WTC11 (cell line): Measurements from ENCODE around the gene WNT9B. TPM values are rescaled to one million over a fixed set of nuclear protein-coding genes. Genes with fewer than 3 reads are reported as not detected.
A peak's percentile ranks its signal among the peaks of the same experiment; 100 is the strongest.

Experiments
- ATAC-seq: fragments of 200-7000 bp; cut with Tn5 transposase; 2 replicates; pipeline ENCODE4 v1.10.0; 2021; ENCODE audit warnings: mild to moderate bottlenecking, moderate library complexity
- CTCF ChIA-PET: fragments of 300-600 bp; sonication (Branson Sonifier 250); formaldehyde crosslinking; loops from one replicate; lab custom pipeline; 2021; ENCODE audit warnings: antibody characterized with exemption; lab: Charles Lee
- POLR2A ChIA-PET: fragments of 350-600 bp; sonication (Branson Sonifier 250); formaldehyde crosslinking; loops from one replicate; lab custom pipeline; 2021; ENCODE audit warnings: antibody characterized with exemption; lab: Charles Lee
- DNase-seq: peaks from one replicate; pipeline ENCODE4 v3.0.0; 2021; ENCODE audit warnings: low spot score
- H3K27ac Mint-ChIP-seq: 2 replicates; pipeline ENCODE4 v1.8.0; 2021; ENCODE audit warnings: mixed read lengths
- H3K27me3 Mint-ChIP-seq: 2 replicates; pipeline ENCODE4 v1.8.0; 2021; ENCODE audit warnings: low read depth, mild to moderate bottlenecking, moderate library complexity, mixed read lengths
- H3K36me3 Mint-ChIP-seq: 2 replicates; pipeline ENCODE4 v1.8.0; 2021; ENCODE audit warnings: mixed read lengths
- H3K4me1 Mint-ChIP-seq: 2 replicates; pipeline ENCODE4 v1.8.0; 2022; ENCODE audit warnings: mixed read lengths
- H3K4me3 Mint-ChIP-seq: 2 replicates; pipeline ENCODE4 v1.8.0; 2021; ENCODE audit warnings: mild to moderate bottlenecking, moderate library complexity, mixed read lengths
- H3K9me3 Mint-ChIP-seq: 2 replicates; pipeline ENCODE4 v1.8.0; 2021; ENCODE audit warnings: mixed read lengths
- ATF1 ChIP-seq: sonication (generic); formaldehyde crosslinking; IDR thresholded peaks from 2 replicates; pipeline ENCODE4 v1.8.1; 2023; ENCODE audit warnings: mild to moderate bottlenecking, moderate library complexity, missing genetic modification reagents
- ATF2 ChIP-seq: sonication (generic); formaldehyde crosslinking; IDR thresholded peaks from 2 replicates; pipeline ENCODE4 v1.8.1; 2022; ENCODE audit warnings: low read depth, missing genetic modification reagents, borderline replicate concordance
- ATF3 ChIP-seq: sonication (generic); formaldehyde crosslinking; conservative IDR thresholded peaks from 2 replicates; pipeline ENCODE4 v1.8.1; 2022; ENCODE audit warnings: mild to moderate bottlenecking, missing genetic modification reagents
- CDX4 ChIP-seq: fragments of 250-450 bp; sonication (Bioruptor Pico); IDR thresholded peaks from 2 replicates; pipeline ENCODE4 v1.9.0; 2021; ENCODE audit warnings: moderate library complexity, mild to moderate bottlenecking, inconsistent platforms, borderline replicate concordance
- E2F5 ChIP-seq: sonication (generic); formaldehyde crosslinking; IDR thresholded peaks from 2 replicates; pipeline ENCODE4 v1.8.1; 2022; ENCODE audit warnings: mild to moderate bottlenecking, moderate library complexity, missing genetic modification reagents
- EMX1 ChIP-seq: fragments of 250-450 bp; sonication (Bioruptor Pico); IDR thresholded peaks from 2 replicates; pipeline ENCODE4 v1.8.0; 2021; ENCODE audit warnings: mild to moderate bottlenecking
- ERG ChIP-seq: fragments of 250-450 bp; sonication (Bioruptor Pico); IDR thresholded peaks from 2 replicates; pipeline ENCODE4 v1.8.0; 2021; ENCODE audit warnings: mild to moderate bottlenecking
- ESRRA ChIP-seq: sonication (generic); formaldehyde crosslinking; IDR thresholded peaks from 2 replicates; pipeline ENCODE4 v1.8.1; 2022; ENCODE audit warnings: mild to moderate bottlenecking, missing genetic modification reagents, borderline replicate concordance
- FOXK1 ChIP-seq: sonication (generic); formaldehyde crosslinking; IDR thresholded peaks from 2 replicates; pipeline ENCODE4 v1.8.0; 2022; ENCODE audit warnings: mild to moderate bottlenecking, moderate library complexity, missing genetic modification reagents
- FOXP1 ChIP-seq: sonication (generic); formaldehyde crosslinking; IDR thresholded peaks from 2 replicates; pipeline ENCODE4 v1.8.0; 2022; ENCODE audit warnings: missing genetic modification reagents, mild to moderate bottlenecking, moderate library complexity, borderline replicate concordance
- IRF2 ChIP-seq: sonication (generic); formaldehyde crosslinking; IDR thresholded peaks from 2 replicates; pipeline ENCODE4 v1.8.0; 2022; ENCODE audit warnings: low read depth, missing genetic modification reagents, borderline replicate concordance
- JAZF1 ChIP-seq: fragments of 250-450 bp; sonication (Bioruptor Pico); IDR thresholded peaks from 2 replicates; pipeline ENCODE4 v1.9.0; 2021; ENCODE audit warnings: moderate library complexity, mild to moderate bottlenecking, inconsistent platforms
- KAT7 ChIP-seq: sonication (generic); formaldehyde crosslinking; IDR thresholded peaks from 2 replicates; pipeline ENCODE4 v1.8.1; 2023; ENCODE audit warnings: missing genetic modification reagents, mild to moderate bottlenecking, borderline replicate concordance
- MAX ChIP-seq: sonication (generic); formaldehyde crosslinking; IDR thresholded peaks from 2 replicates; pipeline ENCODE4 v1.8.0; 2022; ENCODE audit warnings: mild to moderate bottlenecking, missing genetic modification reagents
- MLX ChIP-seq: sonication (generic); formaldehyde crosslinking; IDR thresholded peaks from 2 replicates; pipeline ENCODE4 v1.8.1; 2023; ENCODE audit warnings: mild to moderate bottlenecking, missing genetic modification reagents, moderate library complexity
- NFE2L1 ChIP-seq: sonication (generic); formaldehyde crosslinking; IDR thresholded peaks from 2 replicates; pipeline ENCODE4 v1.8.1; 2023; ENCODE audit warnings: missing genetic modification reagents
- NFYB ChIP-seq: sonication (generic); formaldehyde crosslinking; conservative IDR thresholded peaks from 2 replicates; pipeline ENCODE4 v1.8.0; 2022; ENCODE audit warnings: low read depth, missing genetic modification reagents
- NR1H2 ChIP-seq: sonication (generic); formaldehyde crosslinking; IDR thresholded peaks from 2 replicates; pipeline ENCODE4 v1.9.0; 2021; ENCODE audit warnings: mild to moderate bottlenecking, moderate library complexity, missing genetic modification reagents
- NR2C2 ChIP-seq: sonication (generic); formaldehyde crosslinking; IDR thresholded peaks from 2 replicates; pipeline ENCODE4 v1.8.0; 2022; ENCODE audit warnings: mild to moderate bottlenecking, missing genetic modification reagents
- NR3C1 ChIP-seq: sonication (generic); formaldehyde crosslinking; conservative IDR thresholded peaks from 2 replicates; pipeline ENCODE4 v1.8.1; 2023; ENCODE audit warnings: low read depth, mild to moderate bottlenecking, missing genetic modification reagents
- OVOL2 ChIP-seq: fragments of 250-450 bp; sonication (Bioruptor Pico); IDR thresholded peaks from 2 replicates; pipeline ENCODE4 v1.9.0; 2021; ENCODE audit warnings: mild to moderate bottlenecking, borderline replicate concordance
- SMAD3 ChIP-seq: sonication (generic); formaldehyde crosslinking; IDR thresholded peaks from 2 replicates; pipeline ENCODE4 v1.8.0; 2022; ENCODE audit warnings: missing genetic modification reagents, mild to moderate bottlenecking, borderline replicate concordance
- USF2 ChIP-seq: sonication (generic); formaldehyde crosslinking; IDR thresholded peaks from 2 replicates; pipeline ENCODE4 v1.8.1; 2023; ENCODE audit warnings: mild to moderate bottlenecking, missing genetic modification reagents, moderate library complexity
- ZBTB21 ChIP-seq: sonication (generic); formaldehyde crosslinking; IDR thresholded peaks from 2 replicates; pipeline ENCODE4 v1.8.1; 2023; ENCODE audit warnings: mild to moderate bottlenecking, missing genetic modification reagents, borderline replicate concordance
- ZNF121 ChIP-seq: sonication (generic); formaldehyde crosslinking; IDR thresholded peaks from 2 replicates; pipeline ENCODE4 v1.8.0; 2023; ENCODE audit warnings: missing genetic modification reagents
- ZNF219 ChIP-seq: sonication (generic); formaldehyde crosslinking; IDR thresholded peaks from 2 replicates; pipeline ENCODE4 v1.8.0; 2023; ENCODE audit warnings: missing genetic modification reagents, mild to moderate bottlenecking, borderline replicate concordance
- ZNF232 ChIP-seq: sonication (generic); formaldehyde crosslinking; IDR thresholded peaks from 2 replicates; pipeline ENCODE4 v1.8.0; 2022; ENCODE audit warnings: mild to moderate bottlenecking, missing genetic modification reagents
- ZNF396 ChIP-seq: fragments of 250-450 bp; sonication (Bioruptor Pico); IDR thresholded peaks from 2 replicates; pipeline ENCODE4 v1.8.0; 2021; ENCODE audit warnings: mild to moderate bottlenecking, moderate library complexity, borderline replicate concordance
- total RNA-seq: library from RNA; stranded (reverse); gene quantifications from 3 replicates; pipeline ENCODE4 v1.2.3, GENCODE V29; 2021

Gene WNT9B
- total RNA-seq, 1 experiment from 2014 or later, result 0.87 TPM

- no peak for TF ChIP-seq NFYB
- no peak for TF ChIP-seq E2F5 (CRISPR knock-in tag)
- no peak for TF ChIP-seq MAX
- TF ChIP-seq USF2 (CRISPR knock-in tag), result no peak
- no peak for TF ChIP-seq NR3C1 (CRISPR knock-in tag)
- no peak for TF ChIP-seq IRF2 (CRISPR knock-in tag)
- no peak for TF ChIP-seq ZNF219 (CRISPR knock-in tag)
- TF ChIP-seq ZNF232, result no peak
- no peak for TF ChIP-seq ZNF121 (CRISPR knock-in tag)
- no peak for TF ChIP-seq CDX4 (CRISPR knock-in tag)
- TF ChIP-seq ERG (CRISPR knock-in tag), result no peak
- TF ChIP-seq NR1H2 (CRISPR knock-in tag), result no peak
- TF ChIP-seq EMX1 (CRISPR knock-in tag), result no peak
- no peak for TF ChIP-seq ESRRA
- TF ChIP-seq FOXP1, result no peak
- no peak for TF ChIP-seq JAZF1 (CRISPR knock-in tag)
- H3K9me3 Mint-ChIP-seq, result no peaks in the 10 kb centered on the region
- DNase-seq, result no peak
- no peak overlapping the region for H3K4me3 Mint-ChIP-seq
- H3K36me3 Mint-ChIP-seq, result peaks cover 42% of the 10 kb centered on the region
- ChIA-PET POLR2A (no interaction called here), CTCF (no interaction called here)
- ATAC-seq, result no peak
- H3K27me3 Mint-ChIP-seq, result no peaks in the 10 kb centered on the region
- no peak overlapping the region for H3K27ac Mint-ChIP-seq
- peaks cover under 1% of the 10 kb centered on the region; the same call in 1 of the 2 replicates for H3K4me1 Mint-ChIP-seq
Measured at GRCh38 chr17:46929413-46929812, 78.0 kb downstream of the WNT9B start.

- CTCF ChIA-PET, result no interaction called here
- no peaks in the 10 kb centered on the region for H3K4me1 Mint-ChIP-seq
- H3K27me3 Mint-ChIP-seq, result no peaks in the 10 kb centered on the region
- no peaks in the 10 kb centered on the region for H3K9me3 Mint-ChIP-seq
- POLR2A ChIA-PET, result no interaction called here
- DNase-seq (no peak), ATAC-seq (no peak)
- H3K4me3 Mint-ChIP-seq, result no peak overlapping the region
- peaks cover 47% of the 10 kb centered on the region for H3K36me3 Mint-ChIP-seq
- H3K27ac Mint-ChIP-seq, result peak overlapping the region; percentile 19; the same call in 1 of the 2 replicates
- TF ChIP-seq KAT7 (no peak), ZNF396 (CRISPR knock-in tag) (no peak), ZBTB21 (CRISPR knock-in tag) (no peak), NR2C2 (CRISPR knock-in tag) (no peak), SMAD3 (CRISPR knock-in tag) (no peak), ATF2 (no peak), MLX (no peak), NFE2L1 (CRISPR knock-in tag) (no peak), ZNF232 (no peak), ATF3 (CRISPR knock-in tag) (no peak), NR1H2 (CRISPR knock-in tag) (no peak), OVOL2 (CRISPR knock-in tag) (no peak), FOXP1 (no peak), FOXK1 (CRISPR knock-in tag) (no peak), ATF1 (CRISPR knock-in tag) (no peak)
Measured at GRCh38 chr17:46930051-46930450, 78.7 kb downstream of the WNT9B start.
